SK-N-MC (cell line): Measurements from ENCODE around the gene CACNB4.

ENCODE experiments used
- EZH2 ChIP-seq: fragments of 200-600 bp; sonication (generic); IDR thresholded peaks from one replicate; pipeline ENCODE4 v1.6.1; 2017; ENCODE audit warnings: antibody characterized with exemption
- FOXP2 ChIP-seq: optimal IDR thresholded peaks from 2 replicates; pipeline ENCODE3; 2011; ENCODE audit warnings: mild to moderate bottlenecking, moderate library complexity; ENCODE audit not compliant: insufficient read depth; ENCODE audit errors: extremely low read length, control extremely low read depth
- POLR2AphosphoS5 ChIP-seq: IDR thresholded peaks from 2 replicates; pipeline ENCODE4 v1.6.1; 2012; ENCODE audit warnings: mild to moderate bottlenecking, low read depth, low read length, borderline replicate concordance

DNA sequence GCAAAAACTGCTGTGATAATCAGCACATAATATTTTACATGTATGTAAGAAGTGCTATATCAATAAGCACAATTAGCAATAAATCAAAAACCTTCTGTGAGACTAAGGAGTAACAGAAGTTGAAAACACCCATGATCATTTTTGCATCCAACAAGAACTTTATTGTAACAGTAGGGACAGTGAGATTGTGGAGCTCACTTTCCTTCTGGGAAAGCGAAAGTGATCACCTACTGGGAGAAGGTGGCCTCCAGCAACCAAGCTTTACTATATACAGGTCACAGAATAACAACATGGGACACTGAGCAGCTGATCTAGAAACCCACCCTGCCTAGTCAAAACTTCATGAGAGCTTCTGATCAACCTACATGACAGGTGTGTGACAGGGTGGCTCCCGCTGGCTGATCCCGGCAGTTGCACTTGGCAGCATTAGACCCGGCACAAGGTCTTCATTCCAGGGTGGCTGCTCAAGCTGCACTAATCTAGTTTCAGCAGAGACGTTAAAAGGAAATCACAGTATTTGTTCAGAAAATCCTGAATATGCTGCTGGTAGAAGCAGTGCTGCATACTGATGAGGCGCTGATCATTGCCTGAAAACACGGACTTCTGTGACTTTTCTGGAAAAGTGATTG lies 207.2 kb downstream of the CACNB4 start:
- TF ChIP-seq POLR2AphosphoS5 (no peak), FOXP2 (no peak), EZH2 (no peak)
